ENCODE data around the gene S100A1.
"Not testable (repeated sequence)": the region's sequence is repeated elsewhere in the genome, so short reads cannot be mapped to it uniquely, and the experiment has no call there.

Gene S100A1

GRCh38 chr1:153659656-153660055, 31.4 kb downstream of the S100A1 start:
- no peak for DNase-seq

- DNase-seq, result no peak
Observed at GRCh38 chr1:153661111-153661708, 33.0 kb downstream of the S100A1 start.

GRCh38 chr1:153662269-153662668, 34.0 kb downstream of the S100A1 start:
- DNase-seq, result no peak

- no peak for DNase-seq
Observed at GRCh38 chr1:153663211-153663610, 35.0 kb downstream of the S100A1 start.

DNA sequence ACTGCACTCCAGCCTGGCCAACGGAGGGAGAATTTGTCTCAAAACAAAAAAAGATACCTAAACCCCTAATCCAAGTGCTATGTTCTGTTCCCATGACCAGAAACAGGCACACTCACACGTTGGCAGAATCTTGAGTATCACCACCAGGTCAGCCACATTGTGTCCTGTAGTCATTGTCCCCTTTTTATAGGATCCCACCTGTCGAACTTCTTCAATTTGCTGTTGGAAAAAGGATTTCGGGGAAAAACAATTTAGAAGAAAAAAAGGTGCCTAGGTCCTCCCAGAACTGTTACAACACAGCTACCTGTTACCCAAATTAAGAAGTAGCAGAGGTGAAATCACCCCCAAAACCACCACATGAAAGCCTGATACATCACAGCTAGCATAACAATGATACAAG, 39.2 kb downstream of the S100A1 start:
- no peak for DNase-seq

GRCh38 chr1:153668672-153669071, 40.4 kb downstream of the S100A1 start:
- DNase-seq, result not testable (repeated sequence)

- no peak for DNase-seq
Observed at GRCh38 chr1:153669606-153670005, 41.4 kb downstream of the S100A1 start.

GRCh38 chr1:153670257-153670858, 42.1 kb downstream of the S100A1 start:
- DNase-seq, result no peak

DNA sequence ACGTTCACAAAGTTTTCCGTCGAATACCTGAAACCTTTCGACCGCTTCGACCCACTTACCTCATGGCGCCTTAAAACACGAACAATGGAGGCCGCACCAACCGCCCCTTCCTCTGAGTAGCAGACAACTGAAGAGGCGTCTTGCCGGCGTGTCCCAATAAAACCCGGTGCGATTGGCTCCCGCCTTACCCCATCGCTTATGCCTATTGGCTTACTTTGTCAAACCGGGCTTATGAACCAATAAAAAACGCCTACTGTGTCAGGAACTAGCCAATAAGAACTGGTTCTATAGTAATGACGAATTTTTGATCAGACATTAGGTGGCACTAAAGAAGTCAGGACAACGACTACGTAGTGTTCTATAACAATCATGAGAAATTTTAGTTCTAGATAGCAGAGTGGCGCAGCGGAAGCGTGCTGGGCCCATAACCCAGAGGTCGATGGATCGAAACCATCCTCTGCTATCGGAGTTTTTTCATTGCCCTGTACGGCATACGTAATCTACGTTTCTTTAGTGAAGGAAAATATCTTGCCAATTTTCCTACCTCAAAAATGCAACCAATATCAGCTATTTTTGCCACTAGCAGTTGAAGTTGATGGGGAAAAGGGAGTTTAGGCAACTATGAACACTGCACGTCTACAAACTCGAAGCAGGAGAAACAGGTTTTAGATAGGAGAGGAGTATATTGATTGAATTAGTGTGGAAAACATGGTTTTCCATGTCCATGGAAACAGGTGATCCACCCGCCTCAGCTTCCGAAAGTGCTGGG, 42.8 kb downstream of the S100A1 start, which contains the start of gene ILF2:
TSS of gene ILF2 (minus strand) at position 135 of the 769 bp plus-strand sequence. CDS start at position 64, 71 bp downstream.
- peak; percentile 98 for DNase-seq

DNA sequence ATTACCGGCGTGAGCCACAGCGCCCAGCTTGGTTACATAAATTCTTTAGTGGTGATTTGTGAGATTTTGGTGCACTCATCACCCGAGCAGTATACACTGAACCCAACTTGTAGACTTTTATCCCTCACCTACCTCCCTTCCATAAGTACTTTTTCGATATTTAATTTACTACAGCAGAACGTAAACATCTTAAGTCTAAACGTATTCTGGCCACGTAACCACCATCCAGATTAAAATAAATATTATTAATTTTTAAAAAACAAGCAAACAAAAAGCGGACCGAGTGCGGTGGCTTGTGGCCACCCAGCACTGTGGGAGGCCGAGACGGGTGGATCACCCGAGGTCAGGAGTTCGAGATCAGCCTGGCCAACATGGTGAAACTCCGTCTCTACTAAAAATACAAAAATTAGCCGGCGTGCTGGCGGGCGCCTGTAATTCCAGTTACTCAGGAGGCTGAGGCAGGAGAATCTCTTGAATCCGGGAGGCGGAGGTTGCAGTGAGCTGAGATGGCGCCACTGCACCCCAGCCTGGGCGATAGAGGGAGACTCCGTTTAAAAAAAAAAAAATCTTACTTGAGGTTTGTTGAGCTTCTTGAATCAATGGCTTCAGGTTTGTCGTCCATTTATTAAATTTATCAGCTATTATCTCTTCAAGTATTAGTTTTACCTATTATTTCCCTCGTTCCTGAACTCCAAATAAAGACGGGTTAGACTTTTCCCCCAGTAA, 43.6 kb downstream of the S100A1 start:
- DNase-seq, result peak; percentile 59

DNA sequence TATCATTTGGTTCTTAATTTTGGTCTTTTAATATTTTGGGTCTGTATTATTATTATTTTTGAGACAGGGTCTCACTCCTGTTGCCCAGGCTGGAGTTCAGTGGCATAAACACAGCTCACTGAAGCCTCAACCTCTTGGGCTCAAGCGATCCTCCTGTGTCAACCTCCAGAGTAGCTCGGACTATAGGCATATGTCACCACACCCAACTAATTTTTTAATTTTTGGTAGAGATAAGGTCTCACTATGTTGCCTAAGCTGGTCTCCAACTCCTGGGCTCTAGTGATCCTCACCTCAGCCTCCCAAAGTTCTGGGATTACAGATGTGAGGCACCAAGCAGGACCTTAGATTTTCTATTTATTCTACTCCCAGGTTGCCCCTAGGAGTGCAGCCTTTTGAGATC, 45.3 kb downstream of the S100A1 start:
- no peak for DNase-seq

DNA sequence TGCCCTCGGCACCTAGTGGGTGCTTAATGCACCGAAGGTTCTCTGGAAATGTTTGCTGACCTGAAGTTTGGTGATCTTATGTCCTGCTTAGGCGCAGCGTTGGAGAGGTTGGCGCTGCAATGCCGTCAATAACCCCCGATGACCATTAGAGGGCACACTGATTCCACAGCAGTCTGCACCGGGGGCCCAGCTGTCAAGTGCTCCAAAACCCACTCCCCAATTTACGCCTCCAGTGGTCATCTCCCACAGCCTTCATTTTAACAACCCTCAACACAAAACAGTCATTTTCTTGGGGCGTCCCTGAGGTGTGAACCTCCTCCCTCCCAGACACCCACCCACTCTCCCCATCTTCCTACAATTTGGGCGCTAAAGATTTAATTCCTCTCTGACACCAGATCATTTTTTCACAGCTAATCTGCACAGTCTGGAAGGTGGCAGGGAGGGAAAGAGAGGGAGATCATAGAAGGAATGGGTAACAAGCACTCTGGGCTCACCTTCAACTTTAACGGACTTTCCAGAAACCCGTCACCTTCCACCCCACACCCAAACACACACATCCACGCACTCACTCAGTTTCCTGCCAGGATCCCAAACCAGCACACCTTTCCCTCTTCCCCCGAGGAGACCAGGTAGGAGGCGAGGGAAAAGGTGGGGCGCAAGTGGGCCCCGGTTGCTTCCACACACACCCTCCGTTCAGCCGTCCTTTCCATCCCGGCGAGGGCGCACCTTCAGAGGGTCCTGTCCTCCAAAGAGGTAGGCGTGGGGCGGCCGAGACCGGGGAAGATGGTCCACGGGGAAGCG, 49.7 kb downstream of the S100A1 start:
- DNase-seq, result peak; percentile 52

DNA sequence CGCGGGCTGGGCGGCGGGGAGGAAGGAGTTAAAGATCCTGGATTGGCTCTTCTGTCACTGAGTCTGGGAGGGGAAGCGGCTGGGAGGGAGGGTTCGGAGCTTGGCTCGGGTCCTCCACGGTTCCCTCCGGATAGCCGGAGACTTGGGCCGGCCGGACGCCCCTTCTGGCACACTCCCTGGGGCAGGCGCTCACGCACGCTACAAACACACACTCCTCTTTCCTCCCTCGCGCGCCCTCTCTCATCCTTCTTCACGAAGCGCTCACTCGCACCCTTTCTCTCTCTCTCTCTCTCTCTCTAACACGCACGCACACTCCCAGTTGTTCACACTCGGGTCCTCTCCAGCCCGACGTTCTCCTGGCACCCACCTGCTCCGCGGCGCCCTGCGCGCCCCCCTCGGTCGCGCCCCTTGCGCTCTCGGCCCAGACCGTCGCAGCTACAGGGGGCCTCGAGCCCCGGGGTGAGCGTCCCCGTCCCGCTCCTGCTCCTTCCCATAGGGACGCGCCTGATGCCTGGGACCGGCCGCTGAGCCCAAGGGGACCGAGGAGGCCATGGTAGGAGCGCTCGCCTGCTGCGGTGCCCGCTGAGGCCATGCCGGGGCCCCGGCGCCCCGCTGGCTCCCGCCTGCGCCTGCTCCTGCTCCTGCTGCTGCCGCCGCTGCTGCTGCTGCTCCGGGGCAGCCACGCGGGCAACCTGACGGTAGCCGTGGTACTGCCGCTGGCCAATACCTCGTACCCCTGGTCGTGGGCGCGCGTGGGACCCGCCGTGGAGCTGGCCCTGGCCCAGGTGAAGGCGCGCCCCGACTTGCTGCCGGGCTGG, 50.5 kb downstream of the S100A1 start, which contains the start of gene NPR1:
TSS of gene NPR1 (plus strand) at position 170 of the 818 bp plus-strand sequence. CDS start at position 591, 421 bp downstream.
- DNase-seq, result peak; percentile 26

- DNase-seq, result no peak
Observed at GRCh38 chr1:153679337-153680119, 51.3 kb downstream of the S100A1 start.

DNA sequence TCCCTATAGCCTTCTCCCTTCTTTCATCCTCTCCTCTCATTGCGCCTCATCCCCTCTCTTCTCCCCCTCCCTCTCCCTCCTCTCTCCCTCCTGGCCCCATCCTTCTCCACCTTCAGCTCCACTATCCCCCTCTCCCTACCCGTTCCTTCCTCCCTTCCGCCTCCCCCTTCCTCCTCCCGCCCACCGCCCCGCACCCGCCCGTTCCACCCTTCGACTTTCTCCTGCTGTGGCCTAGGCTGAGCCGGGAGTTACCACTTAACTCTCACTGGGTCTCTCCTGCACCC, 51.8 kb downstream of the S100A1 start:
- no peak for DNase-seq
